Left lung (tissue), 10 donors: ENCODE data around the gene EOGT. TPM values are rescaled to one million over a fixed set of nuclear protein-coding genes. Genes with fewer than 3 reads are reported as not detected.

Source experiments
- ATAC-seq: fragments of 200-7000 bp; cut with Tn5 transposase; one replicate; pipeline ENCODE4 v1.9.1; 2020; ENCODE audit warnings: moderate library complexity
- DNase-seq, 4 donors: peaks; one replicate each; pipeline ENCODE4 v3.0.0-alpha.2; 2013 to 2020
- H3K27ac ChIP-seq, 2 donors: fragments of 200-600 bp; sonication (generic) in 1 of 2; one replicate each; pipeline versions ENCODE4 v1.5.0 to v1.8.0; 2020 to 2021
- H3K27me3 ChIP-seq, 2 donors: fragments of 200-600 bp; sonication (generic) in 1 of 2; one replicate each; pipeline versions ENCODE4 v1.5.0 to v1.8.0; 2020 to 2021
- H3K36me3 ChIP-seq, 2 donors: fragments of 200-600 bp; sonication (generic) in 1 of 2; one replicate each; pipeline versions ENCODE4 v1.5.0 to v1.8.0; 2020 to 2021
- H3K4me1 ChIP-seq, 2 donors: fragments of 200-600 bp; one replicate each; pipeline ENCODE4 v1.8.0; 2021
- H3K4me3 ChIP-seq, 2 donors: fragments of 200-600 bp; sonication (generic) in 1 of 2; one replicate each; pipeline versions ENCODE4 v1.5.0 to v1.8.0; 2020 to 2021; ENCODE audit warnings: mild to moderate bottlenecking in 1 of 2
- H3K9me3 ChIP-seq, 2 donors: fragments of 200-600 bp; sonication (generic) in 1 of 2; one replicate each; pipeline versions ENCODE4 v1.5.0 to v1.8.0; 2020 to 2021
- CTCF ChIP-seq, 2 donors: fragments of 200-600 bp; sonication (generic) in 1 of 2; IDR thresholded peaks; one replicate each; pipeline versions ENCODE4 v1.5.0 to v1.8.0; 2021; ENCODE audit warnings: antibody characterized with exemption in 2 of 2
- intact Hi-C, 2 donors: fragments of 100-400 bp; cut with DNase I; formaldehyde crosslinking; loops; one replicate each; pipeline versions ENCODE4 v1.11.2 to v1.14.2; 2022
- microRNA-seq, 2 donors: library from miRNA; unstranded; fragments of <30 nt; microRNA quantifications; one replicate each; pipeline ENCODE4, GENCODE V29; 2019
- polyA plus RNA-seq, 6 donors: library from polyadenylated mRNA; unstranded; fragments of 120-200 nt; gene quantifications; one replicate each; pipeline ENCODE4 v1.2.1, GENCODE V29; 2013; ENCODE audit not compliant: insufficient read length in 6 of 6
- total RNA-seq, 2 donors: library from RNA; stranded (reverse); fragmentation: NEBNext Ultra II Directional; extraction: Animal tissue kit (Norgen Biotek cat#: 25700); gene quantifications; one replicate each; pipeline ENCODE4 v1.2.1, GENCODE V29; 2021
- donor health status: DM: no; HTN: yes; CAD: no.
- donor health status: DM: no; HTN: no; CAD: no.

Gene EOGT
- total and polyA plus RNA-seq, 8 donors: 27.9 to 58.0 (median 39.4) TPM

GRCh38 chr3:68935778-68936177 is 77.7 kb downstream of the EOGT start:
- intact Hi-C loops: no loop called here
- Histone ChIP-seq H3K4me3 (no peak overlapping the region), H3K27ac (no peak overlapping the region), H3K4me1 (peaks cover 0 to 6% of the 10 kb centered on the region in 2 donors), H3K9me3 (no peaks in the 10 kb centered on the region), H3K27me3 (peaks cover 39 to 63% of the 10 kb centered on the region in 2 donors), H3K36me3 (no peaks in the 10 kb centered on the region)
- no peak for TF ChIP-seq CTCF (IDR thresholded peaks at IDR 0.05)
- ATAC-seq (no peak), DNase-seq (no peak)

GRCh38 chr3:68931406-68932149 is 81.9 kb downstream of the EOGT start:
- Histone ChIP-seq H3K4me1 (peaks cover 0 to 6% of the 10 kb centered on the region in 2 donors), H3K27me3 (peaks cover 51 to 81% of the 10 kb centered on the region in 2 donors), H3K27ac (no peak overlapping the region), H3K9me3 (no peaks in the 10 kb centered on the region), H3K36me3 (no peaks in the 10 kb centered on the region), H3K4me3 (no peak overlapping the region)
- DNase-seq (peak in 1 of 4 donors; percentile 65), ATAC-seq (no peak)
- no peak for TF ChIP-seq CTCF (IDR thresholded peaks at IDR 0.05)
- intact Hi-C loops: no loop called here

Small RNAs within 50 kb of the gene (microRNA-seq; reads per million reads assigned to microRNA genes)
- 0.41 to 0.50 reads per million in 2 donors for gene MIR3136

Other genes starting within 250 kb of the EOGT start
- gene TAFA4, start 81.1 kb downstream of the EOGT start, total RNA-seq: not detected
- gene TAFA4, start 81.1 kb downstream of the EOGT start, polyA plus RNA-seq: under 1 TPM; 0.07 to 0.31 (median 0.16) TPM
- gene TMF1, start 38.6 kb upstream of the EOGT start, total RNA-seq: 10 to 100 TPM; 38.4 to 40.8 TPM
- gene TMF1, start 38.6 kb upstream of the EOGT start, polyA plus RNA-seq: 10 to 100 TPM; 46.2 to 61.1 (median 54.0) TPM
- gene UBA3, start 66.7 kb upstream of the EOGT start, total RNA-seq: 10 to 100 TPM; 61.3 to 62.2 TPM
- 10 to 100 TPM; 80.6 to 99.0 (median 88.2) TPM for gene UBA3, start 66.7 kb upstream of the EOGT start, polyA plus RNA-seq
- 100 to 1,000 TPM; 179 to 184 TPM for gene ARL6IP5, start 71.3 kb upstream of the EOGT start, total RNA-seq
- 100 to 1,000 TPM in 3 of 6 donors, 10 to 100 TPM in 3; 74.0 to 103 (median 94.4) TPM for gene ARL6IP5, start 71.3 kb upstream of the EOGT start, polyA plus RNA-seq
- under 1 TPM; 0.18 to 0.26 TPM for gene LMOD3, start 108.9 kb upstream of the EOGT start, total RNA-seq
- gene LMOD3, start 108.9 kb upstream of the EOGT start, polyA plus RNA-seq: under 1 TPM; 0.17 to 0.33 (median 0.25) TPM